Central memory CD8-positive, alpha-beta T cell (primary cell): ENCODE data around the gene SFTPA1.
"Not testable (repeated sequence)": the region's sequence is repeated elsewhere in the genome, so short reads cannot be mapped to it uniquely, and the experiment has no call there.

Experiments used
- ATAC-seq: fragments of 150-1000 bp; cut with Tn5 transposase; replicated peaks from 2 replicates; pipeline ENCODE4 v1.10.0; 2022; ENCODE audit warnings: mild to moderate bottlenecking, moderate FRiP score, moderate number of reproducible peaks; ENCODE audit not compliant: poor library complexity, severe bottlenecking; ENCODE audit errors: extremely low read depth
- DNase-seq, 2 donors: peaks; one replicate each; pipeline ENCODE4 v3.0.0; 2021; ENCODE audit warnings: low spot score in 2 of 2
- H3K27ac Mint-ChIP-seq: one replicate; pipeline ENCODE4 v1.8.0; 2022; ENCODE audit warnings: low read depth, mild to moderate bottlenecking, moderate library complexity, mixed read lengths
- H3K27me3 Mint-ChIP-seq: one replicate; pipeline ENCODE4 v1.8.0; 2022; ENCODE audit warnings: mixed read lengths
- H3K36me3 Mint-ChIP-seq: one replicate; pipeline ENCODE4 v1.8.0; 2022; ENCODE audit warnings: mild to moderate bottlenecking, moderate library complexity, mixed read lengths; ENCODE audit not compliant: insufficient read depth
- H3K4me1 Mint-ChIP-seq: one replicate; pipeline ENCODE4 v1.8.0; 2022; ENCODE audit warnings: mixed read lengths
- H3K4me3 Mint-ChIP-seq: one replicate; pipeline ENCODE4 v1.8.0; 2022; ENCODE audit warnings: mild to moderate bottlenecking, moderate library complexity, mixed read lengths
- H3K9me3 Mint-ChIP-seq: one replicate; pipeline ENCODE4 v1.8.0; 2022; ENCODE audit warnings: mixed read lengths

SFTPA1 gene

GRCh38 chr10:79593377-79593776 is 17.4 kb upstream of the SFTPA1 start:
- H3K4me1 Mint-ChIP-seq: no peaks in the 10 kb centered on the region
- peaks cover 3% of the 10 kb centered on the region for H3K36me3 Mint-ChIP-seq
- peaks cover 67% of the 10 kb centered on the region for H3K27me3 Mint-ChIP-seq
- ATAC-seq (no peak), DNase-seq (no peak)
- peaks cover 12% of the 10 kb centered on the region for H3K9me3 Mint-ChIP-seq
- H3K4me3 Mint-ChIP-seq: no peak overlapping the region
- H3K27ac Mint-ChIP-seq: no peak overlapping the region

GRCh38 chr10:79594565-79594964 is 16.2 kb upstream of the SFTPA1 start:
- H3K9me3 Mint-ChIP-seq: peaks cover 12% of the 10 kb centered on the region
- not testable (repeated sequence) for H3K4me1 Mint-ChIP-seq, DNase-seq, ATAC-seq, H3K27ac Mint-ChIP-seq, H3K4me3 Mint-ChIP-seq, H3K36me3 Mint-ChIP-seq
- H3K27me3 Mint-ChIP-seq: peaks cover 68% of the 10 kb centered on the region

DNA sequence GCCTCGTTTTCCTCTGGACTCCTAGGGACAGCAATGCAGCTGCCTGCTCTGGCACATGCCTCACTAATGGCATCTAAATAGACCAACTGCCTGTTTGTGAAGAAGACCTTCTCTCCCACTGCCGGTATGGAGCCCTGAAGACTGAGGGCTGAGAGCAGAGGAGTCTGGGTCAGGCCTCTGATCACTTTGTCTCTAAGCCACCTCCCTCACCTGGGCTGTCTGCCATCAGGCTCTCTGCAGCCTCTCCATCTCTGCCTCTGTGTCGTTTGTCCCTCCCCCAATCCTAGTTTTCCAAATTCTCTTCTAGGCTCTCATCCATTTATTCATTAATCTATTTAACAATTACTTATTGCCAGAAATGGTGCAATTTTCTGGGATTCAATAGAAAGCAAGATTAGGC is 15.2 kb upstream of the SFTPA1 start:
- Mint-ChIP-seq H3K4me1 (no peaks in the 10 kb centered on the region), H3K27ac (no peak overlapping the region), H3K36me3 (peaks cover 3% of the 10 kb centered on the region), H3K4me3 (no peak overlapping the region), H3K9me3 (peaks cover 12% of the 10 kb centered on the region), H3K27me3 (peaks cover 58% of the 10 kb centered on the region)
- DNase-seq: no peak
- ATAC-seq: no peak

- not testable (repeated sequence) for H3K27ac Mint-ChIP-seq, DNase-seq, ATAC-seq, H3K36me3 Mint-ChIP-seq, H3K4me3 Mint-ChIP-seq, H3K4me1 Mint-ChIP-seq
- peaks cover 12% of the 10 kb centered on the region for H3K9me3 Mint-ChIP-seq
- H3K27me3 Mint-ChIP-seq: peaks cover 48% of the 10 kb centered on the region
These were observed 11.1 kb upstream of the SFTPA1 start for GRCh38 chr10:79599644-79600043.

- no peaks in the 10 kb centered on the region for H3K4me1 Mint-ChIP-seq
- no peak overlapping the region for H3K27ac Mint-ChIP-seq
- DNase-seq (no peak), ATAC-seq (no peak)
- H3K36me3 Mint-ChIP-seq: no peaks in the 10 kb centered on the region
- H3K9me3 Mint-ChIP-seq: peaks cover 12% of the 10 kb centered on the region
- no peak overlapping the region for H3K4me3 Mint-ChIP-seq
- peaks cover 25% of the 10 kb centered on the region for H3K27me3 Mint-ChIP-seq
These were observed 8.8 kb upstream of the SFTPA1 start for GRCh38 chr10:79601939-79602338.

- no peak overlapping the region for H3K27ac Mint-ChIP-seq
- DNase-seq (no peak), ATAC-seq (no peak)
- peaks cover 2% of the 10 kb centered on the region for H3K9me3 Mint-ChIP-seq
- no peak overlapping the region for H3K4me3 Mint-ChIP-seq
- peaks cover 15% of the 10 kb centered on the region for H3K27me3 Mint-ChIP-seq
- no peaks in the 10 kb centered on the region for H3K4me1 Mint-ChIP-seq
- no peaks in the 10 kb centered on the region for H3K36me3 Mint-ChIP-seq
These were observed 7.8 kb upstream of the SFTPA1 start for GRCh38 chr10:79602953-79603352.

DNA sequence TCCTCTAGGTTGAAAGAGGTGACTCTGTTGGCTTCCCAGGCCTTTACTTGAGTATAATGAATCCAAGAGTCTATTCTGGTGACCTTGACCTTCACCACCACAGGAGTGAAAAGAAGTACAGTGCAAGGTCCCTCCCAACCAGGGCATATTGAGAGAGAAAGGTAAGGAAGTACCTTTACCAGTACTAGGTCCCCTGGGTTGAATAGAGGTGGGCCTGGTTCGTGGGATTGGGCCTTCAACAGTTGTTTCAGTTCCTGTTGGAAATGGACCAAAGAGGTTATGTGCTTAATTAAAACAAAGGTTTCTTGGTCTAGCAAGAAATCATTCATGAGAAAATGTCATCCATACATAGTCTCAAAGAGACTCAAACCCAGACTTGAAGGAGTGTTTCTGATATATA is 6.4 kb upstream of the SFTPA1 start:
- H3K4me1 Mint-ChIP-seq: no peaks in the 10 kb centered on the region
- ATAC-seq: no peak
- H3K27me3 Mint-ChIP-seq: peaks cover 11% of the 10 kb centered on the region
- no peak overlapping the region for H3K4me3 Mint-ChIP-seq
- no peak overlapping the region for H3K27ac Mint-ChIP-seq
- H3K9me3 Mint-ChIP-seq: no peaks in the 10 kb centered on the region
- no peak for DNase-seq
- H3K36me3 Mint-ChIP-seq: no peaks in the 10 kb centered on the region

- no peak for DNase-seq
- H3K27me3 Mint-ChIP-seq: peaks cover 9% of the 10 kb centered on the region
- H3K27ac Mint-ChIP-seq: no peak overlapping the region
- no peak for ATAC-seq
- no peaks in the 10 kb centered on the region for H3K4me1 Mint-ChIP-seq
- no peaks in the 10 kb centered on the region for H3K36me3 Mint-ChIP-seq
- no peaks in the 10 kb centered on the region for H3K9me3 Mint-ChIP-seq
- no peak overlapping the region for H3K4me3 Mint-ChIP-seq
These were observed 5.4 kb upstream of the SFTPA1 start for GRCh38 chr10:79605308-79605707.

DNA sequence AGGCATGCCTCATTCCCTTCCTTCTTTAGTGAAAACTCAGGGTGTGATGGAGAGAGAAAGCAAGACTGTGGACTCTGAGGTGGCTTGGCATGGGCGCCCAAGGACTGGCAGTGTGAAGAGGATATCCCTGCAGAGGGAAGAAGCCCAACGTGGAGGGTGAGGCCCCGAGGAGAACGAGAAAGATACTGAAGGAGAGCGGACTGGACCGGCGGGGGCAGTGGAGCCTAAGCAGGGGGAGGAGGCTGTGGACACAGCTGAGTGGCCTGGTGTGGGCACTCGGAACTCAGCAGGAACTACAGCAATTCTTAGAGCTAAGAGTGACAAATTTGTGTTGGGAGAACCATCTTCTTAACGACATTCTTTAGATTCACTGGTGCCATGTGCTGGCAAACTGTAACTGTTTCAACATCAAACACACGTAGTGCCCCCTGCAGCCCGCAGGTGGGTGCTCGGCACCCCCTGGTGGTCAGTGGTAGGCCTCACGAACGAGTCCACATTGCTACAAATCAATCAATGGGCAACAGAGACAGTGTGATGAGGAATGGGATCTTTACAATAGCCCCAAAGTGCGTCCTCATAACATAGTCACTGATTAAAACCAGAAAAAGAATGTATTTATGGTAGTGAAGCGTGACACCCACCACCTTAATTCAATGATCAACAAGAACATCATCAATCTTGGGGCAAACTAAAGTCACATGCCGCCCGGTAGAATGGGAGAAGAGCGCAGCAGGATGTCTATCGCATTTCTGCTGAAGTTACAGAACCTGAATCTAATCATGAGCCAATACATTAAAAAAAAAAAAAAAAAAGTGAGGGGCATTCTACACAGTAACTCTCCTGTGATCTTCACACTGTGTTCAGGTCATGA is 2.0 kb upstream of the SFTPA1 start:
- H3K36me3 Mint-ChIP-seq: no peaks in the 10 kb centered on the region
- no peak overlapping the region for H3K4me3 Mint-ChIP-seq
- H3K9me3 Mint-ChIP-seq: no peaks in the 10 kb centered on the region
- no peak for ATAC-seq
- no peak for DNase-seq
- H3K27ac Mint-ChIP-seq: no peak overlapping the region
- peaks cover 9% of the 10 kb centered on the region for H3K27me3 Mint-ChIP-seq
- no peaks in the 10 kb centered on the region for H3K4me1 Mint-ChIP-seq

DNA sequence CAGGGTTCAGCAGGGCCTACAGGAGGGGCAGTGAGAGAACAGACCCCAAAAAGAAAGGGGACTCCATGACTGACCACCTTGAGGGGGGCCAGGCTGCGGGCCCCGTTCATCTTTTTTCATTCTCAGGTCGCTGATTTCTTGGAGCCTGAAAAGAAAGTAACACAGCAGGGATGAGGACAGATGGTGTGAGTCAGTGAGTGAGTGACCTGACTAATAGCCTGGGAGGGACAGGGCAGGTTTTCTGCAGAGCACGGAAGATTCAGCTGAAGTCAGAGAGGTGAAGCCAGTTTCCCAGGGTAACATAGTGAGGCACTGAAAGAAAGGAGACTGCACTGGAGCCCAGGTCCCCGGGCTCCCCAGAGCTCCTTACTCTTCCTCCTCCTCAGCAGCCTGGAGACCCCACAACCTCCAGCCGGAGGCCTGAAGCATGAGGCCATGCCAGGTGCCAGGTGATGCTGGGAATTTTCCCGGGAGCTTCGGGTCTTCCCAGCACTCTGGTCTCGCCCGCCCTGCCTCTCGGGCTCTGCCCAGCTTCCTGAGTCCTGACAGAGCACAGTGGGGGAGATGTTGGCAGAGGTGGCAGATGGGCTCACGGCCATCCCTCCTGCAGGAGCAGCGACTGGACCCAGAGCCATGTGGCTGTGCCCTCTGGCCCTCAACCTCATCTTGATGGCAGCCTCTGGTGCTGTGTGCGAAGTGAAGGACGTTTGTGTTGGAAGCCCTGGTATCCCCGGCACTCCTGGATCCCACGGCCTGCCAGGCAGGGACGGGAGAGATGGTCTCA is 646 bp downstream of the SFTPA1 start:
- not testable (repeated sequence) for H3K36me3 Mint-ChIP-seq, ATAC-seq, H3K9me3 Mint-ChIP-seq, H3K4me1 Mint-ChIP-seq, H3K27me3 Mint-ChIP-seq, DNase-seq, H3K27ac Mint-ChIP-seq, H3K4me3 Mint-ChIP-seq

DNA sequence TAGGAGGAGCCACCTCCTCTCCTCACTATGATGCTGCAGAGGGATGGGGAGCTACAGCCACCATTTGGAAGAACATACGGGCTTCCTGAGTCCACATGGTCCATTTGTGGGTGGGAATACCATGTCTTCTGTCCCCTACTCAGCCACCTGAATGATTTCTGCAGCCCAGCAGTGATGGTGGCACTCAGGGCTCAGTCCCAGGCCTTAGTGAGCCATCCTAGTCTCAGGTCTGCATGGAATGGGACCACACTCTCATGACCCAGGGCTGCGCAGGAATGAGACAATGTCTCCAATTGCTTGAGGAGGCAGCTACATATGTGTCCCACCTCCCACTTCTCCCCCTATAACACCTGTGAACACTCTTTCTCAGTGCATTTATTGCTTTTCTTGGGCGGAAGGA is 4.8 kb downstream of the SFTPA1 start:
- Mint-ChIP-seq H3K9me3 (no peaks in the 10 kb centered on the region), H3K27me3 (peaks cover 32% of the 10 kb centered on the region), H3K4me1 (no peaks in the 10 kb centered on the region), H3K36me3 (no peaks in the 10 kb centered on the region), H3K4me3 (no peak overlapping the region), H3K27ac (no peak overlapping the region)
- DNase-seq (no peak), ATAC-seq (no peak)

- Mint-ChIP-seq H3K4me1 (no peaks in the 10 kb centered on the region), H3K27me3 (peaks cover 32% of the 10 kb centered on the region), H3K4me3 (no peak overlapping the region), H3K9me3 (no peaks in the 10 kb centered on the region), H3K27ac (no peak overlapping the region), H3K36me3 (no peaks in the 10 kb centered on the region)
- ATAC-seq (no peak), DNase-seq (no peak)
These were observed 5.4 kb downstream of the SFTPA1 start for GRCh38 chr10:79616164-79616563.

- peaks cover 51% of the 10 kb centered on the region for H3K27me3 Mint-ChIP-seq
- not testable (repeated sequence) for H3K9me3 Mint-ChIP-seq, ATAC-seq, H3K36me3 Mint-ChIP-seq, H3K4me3 Mint-ChIP-seq, H3K27ac Mint-ChIP-seq, DNase-seq, H3K4me1 Mint-ChIP-seq
These were observed 12.9 kb downstream of the SFTPA1 start for GRCh38 chr10:79623663-79624062.
